Mesothelial cell of epicardium (in vitro differentiated cells): ENCODE measurements around the gene ZC3H10. TPM values are rescaled to one million over a fixed set of nuclear protein-coding genes. Genes with fewer than 3 reads are reported as not detected.
"Not testable (repeated sequence)": the region's sequence is repeated elsewhere in the genome, so short reads cannot be mapped to it uniquely, and the experiment has no call there.

ENCODE experiments used
- DNase-seq, 2 experiments: peaks; one replicate each; pipeline ENCODE4 v3.0.0; 2021; ENCODE audit warnings: low spot score in 2 of 2; ENCODE audit not compliant: unreplicated experiment in 2 of 2
- H3K27ac Mint-ChIP-seq: 2 replicates; pipeline ENCODE4 v1.8.0; 2021; ENCODE audit warnings: mixed read lengths
- H3K27me3 Mint-ChIP-seq: 2 replicates; pipeline ENCODE4 v1.8.0; 2021; ENCODE audit warnings: low read depth, mixed read lengths
- H3K36me3 Mint-ChIP-seq: 2 replicates; pipeline ENCODE4 v1.8.0; 2021; ENCODE audit warnings: mixed read lengths
- H3K4me1 Mint-ChIP-seq: 2 replicates; pipeline ENCODE4 v1.8.0; 2021; ENCODE audit warnings: mixed read lengths
- H3K4me3 Mint-ChIP-seq: 2 replicates; pipeline ENCODE4 v1.8.0; 2021; ENCODE audit warnings: mild to moderate bottlenecking, moderate library complexity, mixed read lengths
- H3K9me3 Mint-ChIP-seq: 2 replicates; pipeline ENCODE4 v1.8.0; 2021; ENCODE audit warnings: mixed read lengths
- CTCF ChIP-seq: fragments of 200-600 bp; sonication (generic); IDR thresholded peaks from one replicate; pipeline ENCODE4 v1.5.0; 2021; ENCODE audit warnings: antibody characterized with exemption; ENCODE audit not compliant: unreplicated experiment
- total RNA-seq: library from RNA; stranded (reverse); gene quantifications from 3 replicates; pipeline ENCODE4 v1.2.1, GENCODE V29; 2021

ZC3H10 gene
- total RNA-seq, 1 donor from 2014 or later = 7.8 TPM

- Mint-ChIP-seq H3K36me3 (peaks cover 12% of the 10 kb centered on the region), H3K27me3 (no peaks in the 10 kb centered on the region), H3K4me1 (peaks cover 42% of the 10 kb centered on the region), H3K9me3 (no peaks in the 10 kb centered on the region), H3K27ac (no peak overlapping the region), H3K4me3 (peak overlapping the region; percentile 26)
- TF ChIP-seq CTCF = no peak
- DNase-seq = no peak
Measured at GRCh38 chr12:56154818-56155217, 36.8 kb downstream of the ZC3H10 start.

GRCh38 chr12:56155256-56155845 is 37.3 kb downstream of the ZC3H10 start:
- no peak for TF ChIP-seq CTCF
- H3K4me1 Mint-ChIP-seq = peaks cover 44% of the 10 kb centered on the region
- H3K9me3 Mint-ChIP-seq = no peaks in the 10 kb centered on the region
- H3K27me3 Mint-ChIP-seq = no peaks in the 10 kb centered on the region
- H3K36me3 Mint-ChIP-seq = peaks cover 17% of the 10 kb centered on the region
- no peak overlapping the region for H3K27ac Mint-ChIP-seq
- no peak for DNase-seq
- H3K4me3 Mint-ChIP-seq = peak overlapping the region; percentile 26

- DNase-seq, H3K27me3 Mint-ChIP-seq, H3K9me3 Mint-ChIP-seq: not testable (repeated sequence)
- H3K27ac Mint-ChIP-seq = peak overlapping the region; percentile 96
- H3K36me3 Mint-ChIP-seq = peaks cover 25% of the 10 kb centered on the region
- H3K4me1 Mint-ChIP-seq = peaks cover 47% of the 10 kb centered on the region
- peak overlapping the region; percentile 91 for H3K4me3 Mint-ChIP-seq
Measured at GRCh38 chr12:56156464-56157200, 38.6 kb downstream of the ZC3H10 start.

- Mint-ChIP-seq H3K27ac (peak overlapping the region; percentile 96), H3K27me3 (no peaks in the 10 kb centered on the region), H3K4me1 (peaks cover 46% of the 10 kb centered on the region), H3K9me3 (no peaks in the 10 kb centered on the region), H3K36me3 (peaks cover 27% of the 10 kb centered on the region), H3K4me3 (peak overlapping the region; percentile 91)
- TF ChIP-seq CTCF = peak; percentile 79
- DNase-seq = peak; percentile 61 to 85
Measured at GRCh38 chr12:56157201-56158028, 39.3 kb downstream of the ZC3H10 start.

GRCh38 chr12:56158029-56158925 is 40.2 kb downstream of the ZC3H10 start, which contains the start of gene MYL6:
MYL6 (plus strand) TSS chr12:56158359; CDS start chr12:56158402, 43 bp downstream.
- Mint-ChIP-seq H3K27ac (peak within 1 kb of the TSS; percentile 96), H3K4me1 (peaks cover 40% of the 10 kb centered on the region), H3K36me3 (peaks cover 30% of the 10 kb centered on the region), H3K9me3 (no peaks in the 10 kb centered on the region), H3K4me3 (peak within 1 kb of the TSS; percentile 91), H3K27me3 (no peaks in the 10 kb centered on the region)
- peak; percentile 86 to 88 for DNase-seq
- no peak for TF ChIP-seq CTCF
